Breast epithelium (tissue), 4 donors: ENCODE results near the gene SLC25A48. TPM values are rescaled to one million over a fixed set of nuclear protein-coding genes. Genes with fewer than 3 reads are reported as not detected.

Experiments
- DNase-seq, 2 donors: peaks; one replicate each; pipeline ENCODE4 v3.0.0-alpha.2; 2019; ENCODE audit warnings: low spot score in 2 of 2
- H3K27ac ChIP-seq, 2 donors: fragments of 200-600 bp; sonication (generic) in 1 of 2; one replicate each; pipeline ENCODE4 v1.5.1; 2016 to 2019; ENCODE audit warnings: mild to moderate bottlenecking in 1 of 2
- H3K27me3 ChIP-seq, 2 donors: fragments of 200-600 bp; sonication (generic) in 1 of 2; one replicate each; pipeline versions ENCODE4 v1.5.1 to v1.6.0; 2017 to 2019; ENCODE audit warnings: control low read depth in 1 of 2, mild to moderate bottlenecking in 1 of 2
- H3K36me3 ChIP-seq: fragments of 200-600 bp; one replicate; pipeline ENCODE4 v1.5.1; 2019
- H3K4me1 ChIP-seq, 2 donors: fragments of 200-600 bp; sonication (generic); one replicate each; pipeline ENCODE4 v1.5.1; 2016 to 2019; ENCODE audit warnings: control low read depth in 1 of 2
- H3K4me3 ChIP-seq, 3 donors: fragments of 200-600 bp; sonication (generic); 1 replicate in 2 of 3; 2 replicates in 1 of 3; pipeline ENCODE4 v1.5.1; 2016 to 2019; ENCODE audit warnings: mild to moderate bottlenecking in 3 of 3, moderate library complexity in 2 of 3
- H3K9me3 ChIP-seq, 2 donors: fragments of 200-600 bp; sonication (generic) in 1 of 2; one replicate each; pipeline ENCODE4 v1.5.1; 2016 to 2019; ENCODE audit warnings: control low read depth in 1 of 2
- POLR2A ChIP-seq: fragments of 450-650 bp; IDR thresholded peaks from one replicate; pipeline ENCODE4 v1.6.1; 2016; ENCODE audit warnings: antibody characterized with exemption, mild to moderate bottlenecking, moderate library complexity
- POLR2AphosphoS5 ChIP-seq, 3 donors: sonication (generic); formaldehyde crosslinking; IDR thresholded peaks; one replicate each; pipeline ENCODE4 v1.6.1; 2017; ENCODE audit warnings: antibody characterized with exemption in 3 of 3
- intact Hi-C: fragments of 100-400 bp; cut with DNase I; formaldehyde crosslinking; loops from one replicate; pipeline ENCODE4 v1.15.1; 2023; ENCODE audit warnings: low total_unique reads
- total RNA-seq, 3 donors: library from RNA; depleted of rRNA; stranded (reverse); fragments of >200 nt; gene quantifications; one replicate each; pipeline ENCODE4 v1.1.0, GENCODE V29; 2016
- TF ChIP-seq, protein P1 (sequence below), 3 donors: fragments of 450-650 bp; IDR thresholded peaks; one replicate each; pipeline ENCODE4 v1.5.1; 2016 to 2017; ENCODE audit warnings: antibody characterized with exemption in 3 of 3, mild to moderate bottlenecking in 3 of 3, moderate library complexity in 3 of 3

SLC25A48 gene
- total RNA-seq, 3 donors from 2014 or later: 0.33 to 6.2 (median 1.8) TPM

GRCh38 chr5:135847976-135848375, 13.5 kb downstream of the SLC25A48 start:
- Histone ChIP-seq H3K27ac (no peak overlapping the region), H3K4me1 (no peaks in the 10 kb centered on the region), H3K4me3 (no peak overlapping the region), H3K9me3 (no peaks in the 10 kb centered on the region), H3K27me3 (peaks cover 0 to 4% of the 10 kb centered on the region in 2 donors), H3K36me3 (no peaks in the 10 kb centered on the region)
- intact Hi-C loops: no loop called here
- no peak for DNase-seq
- TF ChIP-seq, protein P1, sequence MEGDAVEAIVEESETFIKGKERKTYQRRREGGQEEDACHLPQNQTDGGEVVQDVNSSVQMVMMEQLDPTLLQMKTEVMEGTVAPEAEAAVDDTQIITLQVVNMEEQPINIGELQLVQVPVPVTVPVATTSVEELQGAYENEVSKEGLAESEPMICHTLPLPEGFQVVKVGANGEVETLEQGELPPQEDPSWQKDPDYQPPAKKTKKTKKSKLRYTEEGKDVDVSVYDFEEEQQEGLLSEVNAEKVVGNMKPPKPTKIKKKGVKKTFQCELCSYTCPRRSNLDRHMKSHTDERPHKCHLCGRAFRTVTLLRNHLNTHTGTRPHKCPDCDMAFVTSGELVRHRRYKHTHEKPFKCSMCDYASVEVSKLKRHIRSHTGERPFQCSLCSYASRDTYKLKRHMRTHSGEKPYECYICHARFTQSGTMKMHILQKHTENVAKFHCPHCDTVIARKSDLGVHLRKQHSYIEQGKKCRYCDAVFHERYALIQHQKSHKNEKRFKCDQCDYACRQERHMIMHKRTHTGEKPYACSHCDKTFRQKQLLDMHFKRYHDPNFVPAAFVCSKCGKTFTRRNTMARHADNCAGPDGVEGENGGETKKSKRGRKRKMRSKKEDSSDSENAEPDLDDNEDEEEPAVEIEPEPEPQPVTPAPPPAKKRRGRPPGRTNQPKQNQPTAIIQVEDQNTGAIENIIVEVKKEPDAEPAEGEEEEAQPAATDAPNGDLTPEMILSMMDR (IDR thresholded peaks at IDR 0.05): no peak
- TF ChIP-seq POLR2AphosphoS5 (IDR thresholded peaks at IDR 0.05) (no peak), POLR2A (no peak)

DNA sequence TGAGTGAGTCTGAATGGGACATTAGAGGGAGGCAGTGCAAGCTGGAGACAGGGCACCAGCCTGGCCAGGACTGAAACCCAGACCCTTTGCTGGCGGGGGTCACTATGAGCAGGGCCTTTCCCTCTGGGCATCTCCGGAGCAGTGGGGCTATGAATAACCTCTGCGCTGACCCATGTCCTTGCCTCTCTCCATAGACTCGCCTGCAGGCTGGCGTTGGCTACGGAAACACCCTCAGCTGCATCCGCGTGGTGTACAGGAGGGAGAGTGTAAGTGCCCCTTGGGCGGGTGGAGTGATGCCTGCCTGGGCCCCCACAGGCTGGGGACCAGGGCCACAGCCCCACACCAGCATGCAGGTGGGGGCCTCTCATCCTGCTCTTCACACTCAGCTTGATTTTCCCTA, 15.8 kb downstream of the SLC25A48 start:
- TF ChIP-seq POLR2AphosphoS5 (IDR thresholded peaks at IDR 0.05): no peak
- no peak for TF ChIP-seq POLR2A
- TF ChIP-seq, protein P1 (IDR thresholded peaks at IDR 0.05): no peak
- intact Hi-C loops: no loop called here
- Histone ChIP-seq H3K27ac (no peak overlapping the region), H3K4me1 (no peaks in the 10 kb centered on the region), H3K4me3 (no peak overlapping the region), H3K9me3 (no peaks in the 10 kb centered on the region), H3K27me3 (no peaks in the 10 kb centered on the region), H3K36me3 (no peaks in the 10 kb centered on the region)
- no peak for DNase-seq

- Histone ChIP-seq H3K9me3 (no peaks in the 10 kb centered on the region), H3K4me1 (no peaks in the 10 kb centered on the region), H3K4me3 (no peak overlapping the region), H3K27me3 (no peaks in the 10 kb centered on the region), H3K36me3 (no peaks in the 10 kb centered on the region), H3K27ac (no peak overlapping the region)
- intact Hi-C loops: no loop called here
- DNase-seq: no peak
- TF ChIP-seq, protein P1 (IDR thresholded peaks at IDR 0.05): no peak
- no peak for TF ChIP-seq POLR2AphosphoS5 (IDR thresholded peaks at IDR 0.05)
- TF ChIP-seq POLR2A: no peak
Observed at GRCh38 chr5:135850671-135851070, 16.2 kb downstream of the SLC25A48 start.

DNA sequence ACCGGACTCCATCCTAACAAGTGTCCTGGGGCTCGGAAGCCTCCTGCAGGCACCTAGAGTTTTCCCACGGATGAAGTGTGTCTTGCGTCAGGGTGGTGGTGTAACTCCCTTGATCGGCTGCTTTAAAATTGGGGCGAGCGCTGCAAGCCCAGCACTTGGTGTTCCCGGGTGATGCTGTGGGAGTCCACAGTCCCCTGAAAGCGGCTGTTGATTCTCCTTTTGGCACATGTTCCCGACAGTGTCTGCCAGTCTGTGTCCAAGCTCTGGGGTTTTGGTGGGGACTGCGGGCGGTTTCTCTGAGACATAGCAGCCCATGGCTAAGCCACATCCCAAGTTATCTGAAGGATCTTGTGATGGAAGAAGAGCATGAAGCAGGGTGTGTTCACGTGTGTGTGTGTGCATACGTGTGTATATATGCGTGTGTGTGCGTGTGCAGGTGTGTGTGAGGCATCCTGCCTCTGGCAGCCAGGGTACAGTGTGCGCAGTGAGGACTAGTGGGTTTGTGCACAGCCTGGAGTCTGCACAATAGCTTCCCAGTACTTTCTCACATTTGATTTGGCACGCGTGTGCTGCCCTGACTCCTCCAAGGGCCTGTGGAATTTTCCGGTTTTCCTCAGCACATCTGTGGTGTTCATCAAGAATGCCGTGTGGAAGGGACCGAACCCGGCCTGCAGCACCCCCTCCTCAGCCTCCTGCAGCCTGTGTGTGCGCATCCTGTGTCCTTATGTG, 16.9 kb downstream of the SLC25A48 start:
- peaks cover 0 to 3% of the 10 kb centered on the region in 2 donors for H3K27me3 ChIP-seq
- no peak overlapping the region for H3K27ac ChIP-seq
- intact Hi-C loops: no loop called here
- no peaks in the 10 kb centered on the region for H3K36me3 ChIP-seq
- H3K4me1 ChIP-seq: no peaks in the 10 kb centered on the region
- no peak overlapping the region for H3K4me3 ChIP-seq
- TF ChIP-seq POLR2A (no peak), POLR2AphosphoS5 (IDR thresholded peaks at IDR 0.05) (no peak)
- TF ChIP-seq, protein P1 (IDR thresholded peaks at IDR 0.05): no peak
- no peak for DNase-seq
- H3K9me3 ChIP-seq: no peaks in the 10 kb centered on the region

DNA sequence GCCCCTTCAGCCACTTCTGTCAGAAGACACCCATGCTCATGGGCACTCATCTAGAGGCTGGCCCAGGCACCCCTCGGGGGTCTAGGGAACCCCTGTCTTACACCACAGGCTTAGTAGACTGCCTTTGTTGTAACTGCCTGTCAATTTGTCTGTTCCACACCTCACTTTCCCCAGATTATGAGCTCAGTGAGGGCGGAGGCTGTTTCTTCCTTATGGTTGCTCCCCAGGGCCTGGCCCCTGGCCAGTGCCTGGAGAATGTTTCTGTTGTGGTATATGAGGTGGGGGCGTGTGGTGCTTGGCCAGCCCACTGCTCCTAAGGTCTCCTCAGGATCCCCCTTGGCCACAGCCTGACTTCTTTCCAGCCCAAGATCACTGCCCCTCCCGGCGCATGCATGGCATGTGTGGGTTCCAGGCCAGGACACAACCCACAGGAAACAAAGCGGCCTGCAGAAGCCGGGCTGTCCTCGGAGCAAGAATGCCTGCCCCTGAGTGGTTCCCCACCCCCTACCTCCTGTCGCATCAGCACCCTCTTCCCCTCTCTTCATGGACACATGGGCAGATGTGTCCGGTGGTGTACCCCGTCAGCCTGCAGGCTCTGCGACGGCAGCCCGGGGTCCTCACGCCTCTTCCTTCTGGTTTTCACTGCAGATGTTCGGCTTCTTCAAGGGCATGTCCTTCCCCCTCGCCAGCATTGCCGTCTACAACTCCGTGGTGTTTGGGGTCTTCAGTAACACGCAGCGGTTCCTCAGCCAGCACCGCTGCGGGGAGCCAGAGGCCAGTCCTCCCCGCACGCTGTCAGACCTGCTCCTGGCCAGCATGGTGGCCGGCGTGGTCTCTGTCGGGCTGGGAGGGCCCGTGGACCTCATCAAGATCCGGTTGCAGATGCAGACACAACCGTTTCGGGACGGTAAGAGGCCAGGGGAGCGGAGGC, 17.7 kb downstream of the SLC25A48 start:
- no peaks in the 10 kb centered on the region for H3K9me3 ChIP-seq
- no peaks in the 10 kb centered on the region for H3K4me1 ChIP-seq
- DNase-seq: no peak
- H3K4me3 ChIP-seq: no peak overlapping the region
- peaks cover 0 to 4% of the 10 kb centered on the region in 2 donors for H3K27me3 ChIP-seq
- no peaks in the 10 kb centered on the region for H3K36me3 ChIP-seq
- no peak for TF ChIP-seq POLR2AphosphoS5 (IDR thresholded peaks at IDR 0.05)
- TF ChIP-seq POLR2A: no peak
- TF ChIP-seq, protein P1 (IDR thresholded peaks at IDR 0.05): no peak
- intact Hi-C loops: no loop called here
- no peak overlapping the region for H3K27ac ChIP-seq
